ENCODE measurements around the gene PGR.
"Not testable (repeated sequence)": the region's sequence is repeated elsewhere in the genome, so short reads cannot be mapped to it uniquely, and the experiment has no call there.

Gene PGR

GRCh38 chr11:101014600-101015285, 114.9 kb downstream of the PGR start:
- TF ChIP-seq CTCF (conservative IDR thresholded peaks at IDR 0.05; ENCODE audit: low read length) = no peak
- DNase-seq (ENCODE audit: low read depth) = no peak
- no peak overlapping the region for H3K4me3 ChIP-seq (ENCODE audit: low read length)

GRCh38 chr11:101013702-101014101, 115.9 kb downstream of the PGR start:
- DNase-seq (ENCODE audit: low read depth); H3K4me3 ChIP-seq (ENCODE audit: low read length): not testable (repeated sequence)

GRCh38 chr11:101011881-101012280, 117.7 kb downstream of the PGR start:
- DNase-seq (ENCODE audit: low read depth) = no peak
- TF ChIP-seq CTCF (conservative IDR thresholded peaks at IDR 0.05; ENCODE audit: low read length) = no peak
- no peak overlapping the region for H3K4me3 ChIP-seq (ENCODE audit: low read length)

DNA sequence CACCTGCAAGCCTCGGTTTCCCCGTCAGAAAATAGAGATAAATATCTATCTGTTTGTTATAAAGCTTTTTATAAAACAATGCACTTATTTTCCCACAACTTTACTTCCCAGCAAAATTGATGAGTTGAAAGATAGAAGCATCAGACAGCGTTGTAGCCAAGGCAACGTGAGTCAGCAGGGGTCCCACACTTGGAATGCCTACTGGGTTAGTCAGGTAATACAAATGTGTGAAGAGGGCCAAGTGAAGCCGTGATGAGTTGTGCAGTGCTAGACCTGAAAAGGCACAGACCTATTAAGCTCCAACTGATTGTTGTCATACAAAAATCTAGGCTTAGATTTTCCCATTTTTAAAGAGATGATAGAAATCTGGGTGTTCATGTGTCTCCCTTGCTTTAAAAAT, 118.7 kb downstream of the PGR start:
- DNase-seq (ENCODE audit: low read depth) = no peak
- TF ChIP-seq CTCF (conservative IDR thresholded peaks at IDR 0.05; ENCODE audit: low read length) = no peak

DNA sequence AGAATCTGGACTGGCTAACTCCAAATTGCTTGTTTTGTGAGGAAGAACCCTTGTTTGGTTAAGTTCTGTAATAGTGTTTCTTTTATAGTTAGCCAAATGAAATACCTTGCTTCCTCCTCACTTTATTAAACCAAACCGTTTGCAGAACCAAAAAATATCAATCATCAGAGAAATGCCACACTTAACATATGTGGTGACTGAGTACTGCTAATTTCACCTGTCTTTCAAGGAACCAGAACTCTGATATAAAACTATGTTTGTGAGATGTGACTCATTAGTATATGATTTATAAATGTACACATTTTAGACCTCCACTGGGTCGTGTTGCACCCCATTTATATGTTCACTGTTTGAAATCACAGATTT, 119.9 kb downstream of the PGR start:
- H3K4me3 ChIP-seq (ENCODE audit: low read length) = no peak overlapping the region
- no peak for TF ChIP-seq CTCF (conservative IDR thresholded peaks at IDR 0.05; ENCODE audit: low read length)
- DNase-seq (ENCODE audit: low read depth) = no peak

More for the DNA sequence above, 118.7 kb downstream of the PGR start:
- no peak overlapping the region for H3K4me3 ChIP-seq (ENCODE audit: low read length)

GRCh38 chr11:101008961-101009689, 120.5 kb downstream of the PGR start:
- no peak for DNase-seq (ENCODE audit: low read depth)
- TF ChIP-seq CTCF (conservative IDR thresholded peaks at IDR 0.05; ENCODE audit: low read length) = no peak
- no peak overlapping the region for H3K4me3 ChIP-seq (ENCODE audit: low read length)

DNA sequence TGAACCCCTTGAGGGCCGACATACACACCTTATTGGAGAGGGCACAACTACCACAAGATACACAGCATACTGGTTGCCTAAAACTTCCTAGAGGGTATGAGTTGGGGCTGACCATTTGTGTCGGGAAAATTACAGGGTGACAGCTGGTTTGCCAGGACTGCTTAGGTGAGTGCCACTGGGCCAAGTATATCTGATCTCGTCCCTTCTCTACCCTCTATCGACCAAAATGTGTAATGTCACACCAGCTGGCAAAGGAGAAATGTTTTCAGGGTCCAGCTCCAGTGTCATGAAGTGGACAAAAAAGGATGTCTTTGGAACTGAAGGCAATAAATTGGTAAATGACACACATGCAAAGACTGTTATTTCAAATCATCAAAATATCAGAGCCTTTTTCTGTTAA, 126.1 kb downstream of the PGR start:
- DNase-seq (ENCODE audit: low read depth) = no peak
- peak; percentile 36 for TF ChIP-seq CTCF (conservative IDR thresholded peaks at IDR 0.05; ENCODE audit: low read length)
- H3K4me3 ChIP-seq (ENCODE audit: low read length) = no peak overlapping the region
